GM18526 (cell line): Measurements from ENCODE around the gene EML3.
A peak's percentile ranks its signal among the peaks of the same experiment; 100 is the strongest.

Source experiments
- POLR2A ChIP-seq: IDR thresholded peaks from 3 replicates; pipeline ENCODE4 v1.6.1; 2011; ENCODE audit not compliant: insufficient read length; ENCODE audit errors: extremely low read depth

EML3 gene

DNA sequence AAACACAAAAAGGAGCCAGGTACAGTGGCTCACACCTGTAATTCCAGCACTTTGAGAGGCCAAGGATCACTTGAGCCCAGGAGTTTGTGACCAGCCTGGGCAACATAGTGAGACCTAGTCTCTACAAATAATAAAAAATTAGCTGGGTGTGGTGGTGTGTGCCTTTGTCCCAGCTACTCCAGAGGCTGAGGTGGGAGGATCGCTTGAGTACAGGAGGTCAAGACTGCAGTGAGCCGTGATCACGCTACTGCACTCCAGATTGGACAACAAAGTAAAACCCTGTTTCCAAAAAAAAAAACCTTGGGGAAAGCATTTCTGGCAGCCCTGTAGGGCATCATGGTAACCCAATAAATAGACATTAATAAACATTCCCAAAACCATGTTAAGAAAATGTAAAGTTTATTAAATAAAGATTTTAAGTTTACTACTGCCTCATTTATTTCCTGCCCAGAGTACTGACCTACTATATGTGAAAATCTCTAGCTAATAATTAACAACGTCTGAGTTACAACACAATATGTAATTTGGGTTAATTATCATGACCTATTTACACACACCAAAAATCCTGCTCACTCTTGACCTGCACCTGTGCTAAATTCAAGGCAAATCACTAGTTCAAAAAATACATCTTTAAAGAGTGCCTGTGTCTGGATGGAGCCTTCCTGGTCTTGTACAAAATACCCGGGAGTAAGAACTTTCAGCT is 47.3 kb downstream of the EML3 start:
- TF ChIP-seq POLR2A: no peak

DNA sequence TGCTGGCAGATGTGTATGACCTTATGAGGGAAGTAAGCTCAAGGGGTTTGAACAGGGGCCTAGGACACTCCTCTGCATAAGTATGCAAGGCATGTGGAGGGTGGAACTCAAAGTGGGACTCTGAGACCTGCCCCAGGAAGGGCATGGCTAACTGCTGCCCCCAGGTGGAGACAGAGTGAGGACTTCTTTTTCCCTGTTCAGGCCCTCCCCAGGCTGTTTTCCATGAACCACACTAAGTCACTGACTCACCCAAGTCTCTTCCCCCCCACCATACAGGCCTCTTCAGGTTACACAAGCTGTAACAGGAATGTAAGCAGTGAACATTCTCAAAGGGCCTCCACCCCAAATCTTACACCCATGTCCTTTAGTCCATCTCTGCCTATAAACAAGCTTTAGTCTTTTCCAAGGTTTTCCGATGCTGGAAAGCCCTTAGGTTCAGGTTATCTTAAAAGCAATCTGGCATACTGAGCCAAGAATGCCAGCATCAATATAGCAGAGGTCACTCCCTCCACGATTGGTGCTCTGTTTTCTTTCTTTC is 51.9 kb downstream of the EML3 start:
- TF ChIP-seq POLR2A: no peak

DNA sequence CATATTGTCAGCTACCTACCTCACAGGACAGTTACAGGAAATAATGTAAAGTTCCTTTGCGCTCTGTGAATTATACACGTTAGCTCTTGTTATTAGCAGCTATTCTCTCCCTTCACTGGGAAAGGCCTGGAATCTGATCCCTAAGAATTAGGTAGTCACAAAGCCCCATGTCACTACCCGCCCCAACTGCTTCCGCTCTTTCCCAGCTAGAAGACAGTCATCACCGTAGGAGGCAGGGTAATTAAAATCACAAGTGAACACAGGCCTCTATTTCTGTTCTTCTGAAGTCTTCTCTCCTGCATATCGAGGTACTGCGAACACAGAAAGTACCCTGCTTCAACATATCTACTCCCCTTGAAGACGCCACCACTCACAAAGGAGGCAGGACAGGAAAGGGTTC is 53.4 kb downstream of the EML3 start:
- TF ChIP-seq POLR2A: no peak

DNA sequence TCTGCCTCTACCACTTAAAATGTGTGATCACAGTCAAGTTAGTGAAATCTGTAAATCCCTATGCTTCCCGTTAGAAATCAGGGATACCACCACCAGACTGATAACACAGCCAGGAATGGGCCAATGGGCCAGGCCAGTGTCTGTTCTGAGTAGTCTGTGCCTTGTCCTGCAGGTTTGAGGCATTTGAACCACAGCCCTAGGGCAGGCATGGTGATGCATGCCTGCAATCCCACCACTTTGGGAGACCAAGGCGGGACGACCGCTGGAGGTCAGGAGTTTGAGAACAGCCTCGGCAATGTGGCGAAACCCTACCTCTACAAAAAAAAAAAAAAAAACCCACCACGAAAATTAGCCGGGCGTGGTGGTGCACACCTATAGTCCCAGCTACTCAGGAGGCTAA is 53.9 kb downstream of the EML3 start:
- TF ChIP-seq POLR2A: no peak

DNA sequence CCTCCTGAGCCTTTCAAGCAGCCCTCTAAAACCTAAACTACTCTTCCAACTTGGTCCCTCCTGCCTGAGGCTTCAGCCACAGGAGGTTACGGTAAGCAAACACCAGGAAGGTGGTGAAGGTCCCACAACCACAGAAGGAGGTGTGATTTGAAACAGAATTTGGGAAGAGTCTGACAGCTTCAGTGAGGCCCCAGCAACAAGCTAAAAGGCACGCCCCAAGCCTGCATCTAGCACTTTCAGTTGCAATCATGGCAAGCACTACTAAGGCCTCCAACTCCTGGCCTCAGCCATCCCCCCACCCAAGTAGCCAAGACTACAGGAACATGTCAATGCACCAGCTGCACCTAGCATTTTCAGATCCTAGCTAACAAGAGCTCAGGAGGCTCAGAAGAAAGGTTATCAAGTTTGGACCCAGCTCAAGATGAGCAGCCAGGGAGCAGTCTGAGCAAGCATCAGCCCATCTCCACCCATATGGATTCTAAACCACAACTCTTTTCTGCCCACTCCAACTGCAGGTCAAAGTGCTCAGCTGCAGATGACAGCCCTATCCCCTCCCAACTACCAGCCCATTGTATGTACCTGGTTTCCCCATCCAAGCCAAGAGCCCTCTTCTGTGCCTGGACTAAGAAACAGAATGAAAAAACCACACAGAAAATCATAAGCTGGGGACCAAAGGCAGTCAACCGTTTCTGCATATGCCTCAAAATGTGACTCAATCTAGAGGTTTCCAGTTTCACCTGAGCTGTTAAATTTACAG is 55.5 kb downstream of the EML3 start:
- no peak for TF ChIP-seq POLR2A

DNA sequence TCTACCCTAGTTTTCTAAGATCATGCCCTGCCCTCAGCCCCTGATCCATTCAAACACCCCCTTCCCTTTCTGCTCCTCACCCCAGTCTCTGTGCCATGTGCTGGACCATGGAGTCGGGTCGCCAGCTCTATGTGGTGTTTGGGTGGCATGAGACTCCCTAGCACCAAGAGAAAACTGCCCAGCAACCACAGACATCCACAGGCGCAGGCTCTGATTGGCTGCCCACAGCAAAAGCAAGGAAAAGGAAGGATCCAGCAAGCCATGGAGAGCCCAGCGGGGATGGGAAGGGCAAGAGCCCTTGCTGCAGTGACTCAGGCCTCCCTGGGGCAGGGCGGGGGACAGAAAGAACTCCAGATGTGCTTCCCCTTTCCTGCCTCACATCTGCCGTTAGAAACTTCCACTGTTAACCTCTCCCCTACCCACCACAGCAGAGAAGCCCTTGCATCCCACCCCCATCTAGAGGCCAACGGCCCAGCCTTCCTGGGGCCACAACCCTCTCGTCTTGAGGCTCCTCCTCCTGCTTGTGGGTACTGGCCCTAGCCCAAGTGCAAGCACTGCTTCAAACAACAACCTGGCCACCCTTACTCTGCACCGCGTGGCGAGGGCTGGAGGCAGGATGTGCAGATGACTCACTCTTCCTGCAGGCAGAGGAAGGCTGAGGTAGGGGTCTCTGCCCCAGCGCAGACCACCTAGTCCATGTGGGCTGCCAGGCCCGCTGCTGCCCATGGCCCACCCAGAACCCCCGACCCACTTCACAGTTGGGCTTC is 56.3 kb downstream of the EML3 start:
- peak; percentile 49 for TF ChIP-seq POLR2A

DNA sequence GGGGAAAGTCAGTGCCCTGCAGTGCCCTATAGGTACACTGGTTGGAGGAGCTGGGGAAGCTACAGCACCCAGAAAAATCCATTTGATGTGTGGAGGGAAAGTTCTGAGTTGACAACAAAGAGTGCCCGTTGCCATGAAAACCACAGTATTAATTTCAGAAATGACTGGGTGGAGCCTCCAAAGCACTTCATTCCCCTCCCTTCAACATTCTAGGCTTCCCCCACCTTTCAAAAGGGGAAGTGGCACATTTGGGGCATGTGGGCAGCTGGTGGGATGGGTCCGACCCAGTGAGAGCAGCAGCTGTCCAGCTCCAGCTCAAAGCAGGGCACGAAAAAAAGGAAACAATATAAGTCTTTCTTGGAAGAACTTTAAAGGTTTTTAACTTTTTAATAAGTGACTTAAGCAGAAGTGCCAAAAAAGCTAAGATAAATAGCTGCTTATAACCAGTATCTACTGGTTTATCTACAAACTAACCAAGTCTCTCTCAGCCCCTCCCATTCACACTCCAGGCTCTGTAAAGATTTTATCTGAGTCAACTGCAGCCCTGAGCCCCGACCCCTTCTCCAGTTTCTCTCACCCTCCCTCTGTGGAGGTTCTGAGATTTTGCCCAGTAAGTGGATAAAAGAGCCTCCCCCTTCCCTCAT is 57.0 kb downstream of the EML3 start:
- peak; percentile 29 for TF ChIP-seq POLR2A

DNA sequence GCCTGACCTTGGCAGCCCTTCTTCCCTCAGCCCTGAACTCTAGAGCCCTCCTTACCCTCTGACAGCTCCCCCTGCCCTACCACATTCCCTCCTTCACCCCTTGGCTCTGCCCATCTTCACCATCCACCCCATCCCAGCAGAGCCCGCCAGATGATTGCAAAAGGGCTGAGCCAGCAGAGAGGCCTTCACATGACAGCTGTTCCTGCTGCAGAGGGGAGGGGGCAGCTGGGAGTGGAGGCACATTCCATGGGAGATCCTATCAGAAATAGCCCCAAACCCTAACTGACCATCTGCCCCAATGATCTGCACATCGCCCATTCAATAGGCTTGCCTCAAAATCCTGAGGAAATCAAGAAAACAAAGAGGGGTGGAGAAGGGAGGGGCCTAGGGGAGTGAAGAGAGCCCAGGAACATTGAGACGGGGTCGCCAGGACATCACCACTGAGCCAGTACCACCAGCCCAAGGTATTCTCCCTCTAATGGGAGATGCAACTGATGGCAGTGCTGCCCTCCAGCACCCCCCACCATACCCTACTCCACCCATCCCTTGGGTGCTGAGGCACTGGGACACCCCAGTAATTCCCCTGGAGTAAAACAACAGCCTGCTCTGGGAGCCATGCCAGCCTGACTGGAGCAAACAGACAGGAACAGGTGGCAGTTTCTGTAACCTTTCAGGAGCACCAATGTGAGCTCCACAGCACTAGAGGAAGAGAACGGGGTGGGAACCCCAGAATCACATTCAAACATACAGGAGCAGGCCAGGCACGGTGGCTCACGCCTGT is 58.0 kb downstream of the EML3 start:
- TF ChIP-seq POLR2A: no peak

DNA sequence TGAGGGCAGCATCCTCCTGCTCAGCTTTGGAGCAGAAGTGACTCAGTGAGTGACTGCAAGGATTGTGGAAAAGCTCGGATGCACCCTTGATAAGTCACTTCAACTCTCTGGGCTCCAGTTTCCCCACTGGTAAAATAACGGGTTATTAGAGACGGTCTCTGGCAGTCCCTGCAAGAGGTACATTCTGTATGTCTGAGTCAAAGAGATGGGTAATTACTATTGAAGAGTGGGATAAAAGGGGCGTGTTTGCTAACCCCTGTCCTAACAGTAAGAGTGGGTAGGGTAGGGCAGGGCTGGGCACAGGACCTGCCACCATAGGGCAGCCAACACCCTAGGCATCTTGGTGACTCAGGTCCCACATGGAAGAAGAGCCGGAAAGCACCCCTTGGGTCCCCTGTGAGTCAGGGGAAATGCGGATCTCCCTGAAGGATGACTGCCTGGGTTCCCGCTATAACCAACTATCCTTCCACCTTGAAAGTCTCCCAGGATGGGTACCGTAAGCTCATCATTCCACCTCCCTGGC is 58.7 kb downstream of the EML3 start:
- TF ChIP-seq POLR2A: no peak

DNA sequence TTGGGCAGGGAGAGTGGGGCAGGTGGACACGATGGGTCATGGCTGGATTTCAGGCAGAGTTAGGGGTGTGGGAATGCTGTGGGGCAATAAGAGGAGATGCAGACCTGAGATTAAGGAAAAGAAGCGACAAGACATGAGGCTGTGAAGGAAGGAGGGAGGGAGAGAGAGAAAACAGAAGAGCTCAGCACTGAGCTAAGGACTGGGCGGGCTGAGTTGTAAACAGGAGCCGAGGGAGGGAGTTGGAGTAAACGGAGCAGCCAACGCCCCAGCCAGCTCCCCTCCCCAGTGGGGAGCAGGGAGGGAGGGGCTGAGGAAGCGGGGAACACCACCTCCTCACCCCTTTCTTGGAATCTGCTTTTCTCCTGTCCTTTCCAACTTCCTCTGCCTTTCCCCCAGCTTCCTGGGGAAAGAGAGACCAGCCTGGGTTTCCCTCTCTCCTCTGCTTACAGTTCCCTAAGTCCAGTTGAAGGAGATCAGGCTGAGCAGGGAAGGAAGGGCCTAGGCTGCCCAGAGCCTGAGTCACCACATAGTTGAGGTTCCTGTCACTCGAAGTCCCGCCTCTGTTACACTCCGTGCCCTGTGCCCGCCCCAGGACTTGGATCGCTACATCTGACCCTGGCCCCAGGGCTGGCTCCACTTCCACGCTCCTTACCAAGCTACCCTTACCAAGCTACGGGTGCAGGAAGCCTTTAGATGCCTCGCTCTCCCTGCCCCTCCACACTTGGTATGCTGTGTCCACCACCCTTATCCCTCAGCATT is 59.3 kb downstream of the EML3 start:
- no peak for TF ChIP-seq POLR2A

DNA sequence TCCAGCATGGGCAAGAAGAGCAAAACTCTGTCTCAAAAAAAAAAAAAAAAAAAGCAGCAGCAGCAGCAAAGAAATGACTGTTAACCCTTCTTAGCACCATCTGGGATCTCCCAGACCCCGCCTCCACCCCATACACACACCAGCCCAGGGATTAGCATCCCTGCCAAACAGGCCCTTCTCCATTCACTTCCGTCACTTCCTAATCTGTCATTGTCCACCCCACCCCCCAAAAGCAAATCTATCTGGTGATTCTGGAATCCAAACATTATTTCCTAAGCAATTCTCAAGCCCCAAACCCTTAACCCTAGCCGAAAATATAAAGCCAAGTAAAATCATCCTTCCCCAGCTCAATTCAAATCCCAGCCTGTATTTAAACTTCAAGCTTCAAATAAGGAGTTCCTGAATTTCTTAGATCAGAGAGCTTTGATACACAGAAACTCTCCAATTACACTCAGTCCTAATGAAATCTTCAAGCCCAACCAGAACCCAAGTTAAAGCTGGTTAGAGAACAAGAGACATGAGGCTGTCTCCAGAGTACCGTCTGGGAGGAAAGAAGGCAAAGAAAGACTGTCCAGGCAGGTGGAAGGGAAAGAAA is 60.0 kb downstream of the EML3 start:
- no peak for TF ChIP-seq POLR2A
